Spleen (tissue), 7 donors: ENCODE results near the gene BPGM.

ENCODE experiments used
- CTCF ChIP-seq, 11 experiments: fragments of 200-600 bp in 7 of 11; fragments of 450-650 bp in 4 of 11; sonication (generic) in 4 of 11; IDR thresholded peaks in 8 of 11; conservative IDR thresholded peaks in 3 of 11; 1 replicate in 7 of 11; 2 replicates in 4 of 11; pipeline versions ENCODE4 v1.4.0 to v1.8.0; 2016 to 2021; ENCODE audit warnings: antibody characterized with exemption in 11 of 11, inconsistent platforms in 4 of 11, mild to moderate bottlenecking in 1 of 11
- POLR2A ChIP-seq, 3 donors: fragments of 450-650 bp; IDR thresholded peaks; one replicate each; pipeline ENCODE4 v1.5.1; 2017; ENCODE audit warnings: antibody characterized with exemption in 3 of 3, mild to moderate bottlenecking in 1 of 3
- POLR2AphosphoS5 ChIP-seq, 3 donors: sonication (generic); formaldehyde crosslinking; IDR thresholded peaks; one replicate each; pipeline ENCODE4 v1.5.1; 2017; ENCODE audit warnings: antibody characterized with exemption in 3 of 3
- donor health status: DM: no; HTN: no; CAD: no; lungs with moderate emphysema.
- donor health status: DM: no; HTN: no; CAD: no.
- donor health status: DM: no; HTN: no; CAD: no.

- TF ChIP-seq CTCF (IDR thresholded peaks at IDR 0.05 in 8 of 11, conservative IDR thresholded peaks at IDR 0.05 in 3 of 11) (no peak), POLR2A (IDR thresholded peaks at IDR 0.05) (no peak), POLR2AphosphoS5 (IDR thresholded peaks at IDR 0.05) (no peak)
Observed at GRCh38 chr7:134704827-134705226, 58.2 kb downstream of the BPGM start.
